ENCODE results near the gene CCDC191. TPM values are rescaled to one million over a fixed set of nuclear protein-coding genes. Genes with fewer than 3 reads are reported as not detected.

The CCDC191 gene
- total and polyA plus RNA-seq, 2 of the 4 experiments (the other 2 are of a cell fraction): 0.72 to 1.1 TPM

DNA sequence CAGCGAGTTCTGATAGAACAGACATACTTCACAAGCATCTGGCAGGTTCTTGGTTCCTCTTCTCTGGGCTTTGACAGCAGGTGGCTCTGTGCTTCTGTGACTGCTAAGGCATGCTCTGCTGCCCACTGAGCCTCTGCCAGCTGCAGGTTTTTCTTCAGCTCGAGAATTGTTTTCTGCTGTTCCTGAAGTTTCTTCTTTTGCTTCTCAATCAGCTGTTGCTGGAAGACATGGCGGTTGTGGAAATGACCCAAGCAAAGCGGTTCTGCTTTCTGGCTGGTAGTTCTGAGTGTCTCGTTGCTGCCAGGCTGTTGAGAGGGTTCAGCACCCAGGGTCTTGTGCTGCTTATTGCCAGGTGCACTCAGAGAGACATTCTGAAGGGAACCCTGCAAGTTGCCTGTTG is 50.8 kb downstream of the CCDC191 start:
- Histone ChIP-seq H2AFZ (replicated peaks; ENCODE audit: low read length, poor library complexity) (no peak overlapping the region), H2BK120ac (ENCODE audit: low read depth, low read length) (no peak overlapping the region), H2BK15ac (ENCODE audit: low read depth, low read length) (no peak overlapping the region), H2BK20ac (ENCODE audit: low read depth, low read length) (no peak overlapping the region), H3K27me3 (ENCODE audit: control insufficient read depth, insufficient read depth, low read length) (no peaks in the 10 kb centered on the region), H4K5ac (ENCODE audit: low read depth, low read length) (no peak overlapping the region), H3K4me2 (ENCODE audit: low read depth, low read length) (no peak overlapping the region), H3K18ac (ENCODE audit: low read depth, low read length) (no peak overlapping the region), H3K9me3 (ENCODE audit: control insufficient read depth, insufficient read depth, low read length) (peaks cover 10% of the 10 kb centered on the region), H4K8ac (ENCODE audit: low read depth in 2 of 2, low read length in 2 of 2) (no peak overlapping the region), H2AK5ac (ENCODE audit: low read depth, low read length) (no peak overlapping the region), H3K4me1 (ENCODE audit: control insufficient read depth, insufficient read depth, low read length) (no peaks in the 10 kb centered on the region), H3K14ac (replicated peaks; ENCODE audit: low read depth, low read length) (no peak overlapping the region), H2AK9ac (replicated peaks; ENCODE audit: low read depth, low read length, poor library complexity) (no peak overlapping the region), H3K79me1 (ENCODE audit: low read depth in 1 of 2, low read length in 2 of 2) (no peaks in the 10 kb centered on the region), H3K56ac (ENCODE audit: extremely low read depth, insufficient read depth, low read length) (no peak overlapping the region), H3K27ac (ENCODE audit: insufficient read depth, low read length) (no peak overlapping the region), H3K4me3 (ENCODE audit: insufficient read depth, low read depth, low read length) (no peak overlapping the region), H3K9me1 (ENCODE audit: insufficient read depth, low read length) (no peaks in the 10 kb centered on the region), H3K23ac (ENCODE audit: low read depth, low read length) (no peak overlapping the region), H3K9ac (ENCODE audit: low read depth, low read length) (no peak overlapping the region), H3K36me3 (ENCODE audit: control insufficient read depth, insufficient read depth, low read length) (peaks cover 4% of the 10 kb centered on the region; the same call in 1 of the 2 replicates), H4K20me1 (ENCODE audit: insufficient read depth, low read length) (no peaks in the 10 kb centered on the region), H2BK5ac (ENCODE audit: low read depth, low read length, poor library complexity, severe bottlenecking) (no peak overlapping the region), H4K91ac (ENCODE audit: insufficient read depth, low read depth, low read length) (no peak overlapping the region), H3K4ac (ENCODE audit: low read depth, low read length) (no peak overlapping the region)
- BruUV-seq (replicated peaks): no TSS peak
- TF ChIP-seq RFX5 (IDR thresholded peaks at IDR 0.05; ENCODE audit: low read depth, low read length): no peak
- TF ChIP-seq, protein P1, sequence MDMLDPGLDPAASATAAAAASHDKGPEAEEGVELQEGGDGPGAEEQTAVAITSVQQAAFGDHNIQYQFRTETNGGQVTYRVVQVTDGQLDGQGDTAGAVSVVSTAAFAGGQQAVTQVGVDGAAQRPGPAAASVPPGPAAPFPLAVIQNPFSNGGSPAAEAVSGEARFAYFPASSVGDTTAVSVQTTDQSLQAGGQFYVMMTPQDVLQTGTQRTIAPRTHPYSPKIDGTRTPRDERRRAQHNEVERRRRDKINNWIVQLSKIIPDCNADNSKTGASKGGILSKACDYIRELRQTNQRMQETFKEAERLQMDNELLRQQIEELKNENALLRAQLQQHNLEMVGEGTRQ (IDR thresholded peaks at IDR 0.05; ENCODE audit: low read depth, low read length): no peak
- TF ChIP-seq MAFK (IDR thresholded peaks at IDR 0.05; ENCODE audit: low read depth, low read length): no peak
- TF ChIP-seq, protein P2, sequence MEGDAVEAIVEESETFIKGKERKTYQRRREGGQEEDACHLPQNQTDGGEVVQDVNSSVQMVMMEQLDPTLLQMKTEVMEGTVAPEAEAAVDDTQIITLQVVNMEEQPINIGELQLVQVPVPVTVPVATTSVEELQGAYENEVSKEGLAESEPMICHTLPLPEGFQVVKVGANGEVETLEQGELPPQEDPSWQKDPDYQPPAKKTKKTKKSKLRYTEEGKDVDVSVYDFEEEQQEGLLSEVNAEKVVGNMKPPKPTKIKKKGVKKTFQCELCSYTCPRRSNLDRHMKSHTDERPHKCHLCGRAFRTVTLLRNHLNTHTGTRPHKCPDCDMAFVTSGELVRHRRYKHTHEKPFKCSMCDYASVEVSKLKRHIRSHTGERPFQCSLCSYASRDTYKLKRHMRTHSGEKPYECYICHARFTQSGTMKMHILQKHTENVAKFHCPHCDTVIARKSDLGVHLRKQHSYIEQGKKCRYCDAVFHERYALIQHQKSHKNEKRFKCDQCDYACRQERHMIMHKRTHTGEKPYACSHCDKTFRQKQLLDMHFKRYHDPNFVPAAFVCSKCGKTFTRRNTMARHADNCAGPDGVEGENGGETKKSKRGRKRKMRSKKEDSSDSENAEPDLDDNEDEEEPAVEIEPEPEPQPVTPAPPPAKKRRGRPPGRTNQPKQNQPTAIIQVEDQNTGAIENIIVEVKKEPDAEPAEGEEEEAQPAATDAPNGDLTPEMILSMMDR (conservative IDR thresholded peaks at IDR 0.05; ENCODE audit: low read depth, low read length): no peak
- no peak for TF ChIP-seq BHLHE40 (IDR thresholded peaks at IDR 0.05; ENCODE audit: low read depth, low read length)
- no peak for TF ChIP-seq CEBPB (IDR thresholded peaks at IDR 0.05; ENCODE audit: low read depth, low read length)
- TF ChIP-seq RAD21 (IDR thresholded peaks at IDR 0.05; ENCODE audit: low read length): no peak
- no peak for TF ChIP-seq CHD1 (IDR thresholded peaks at IDR 0.05; ENCODE audit: low read depth, low read length)
- no peak for TF ChIP-seq RCOR1 (IDR thresholded peaks at IDR 0.05; ENCODE audit: insufficient replicate concordance, low read length)
- in situ Hi-C loops (cut with MboI; ENCODE audit: low sequenced_read_pairs) (no loop called here), intact Hi-C loops (cut with micrococcal nuclease) (no loop called here), dilution Hi-C loops (cut with HindIII; ENCODE audit: low sequenced_read_pairs, unreplicated experiment) (no loop called here)
- ChIA-PET POLR2A (ENCODE audit: unreplicated experiment) (no interaction called here), CTCF (no interaction called here)
- DNase-seq (no peak), ATAC-seq (ENCODE audit: low read depth) (no peak)
- 57% methylated on average over 3 of the region's 5 CpGs; no CpG with 5 or more reads in 1 of the 2 experiments for WGBS, 2 experiments (ENCODE audit: extremely low coverage in 2 of 2, insufficient read length in 1 of 2)
